GM23248 (cell line): ENCODE data around the gene LSR.

Experiments used
- EZH2 ChIP-seq: fragments of 200-600 bp; sonication (generic); IDR thresholded peaks from 2 replicates; pipeline ENCODE4 v1.6.1; 2018; ENCODE audit warnings: antibody characterized with exemption, mild to moderate bottlenecking; ENCODE audit not compliant: insufficient read depth, poor library complexity, severe bottlenecking
- EZH2phosphoT487 ChIP-seq: fragments of 200-600 bp; sonication (generic); IDR thresholded peaks from 2 replicates; pipeline ENCODE4 v1.6.1; 2018; ENCODE audit warnings: antibody characterized with exemption, moderate library complexity, mild to moderate bottlenecking, low read depth; ENCODE audit not compliant: insufficient read depth

- no peak for TF ChIP-seq EZH2
- no peak for TF ChIP-seq EZH2phosphoT487
Observed at GRCh38 chr19:35270381-35270811, 21.6 kb downstream of the LSR start.
